Measurements from ENCODE around the gene STAT5B. TPM values are rescaled to one million over a fixed set of nuclear protein-coding genes. Genes with fewer than 3 reads are reported as not detected.

The STAT5B gene
- polyA plus RNA-seq, 1 donor (not counting 4 experiments of a cell fraction or from before 2014, with no cell fraction given) = 16.1 TPM

DNA sequence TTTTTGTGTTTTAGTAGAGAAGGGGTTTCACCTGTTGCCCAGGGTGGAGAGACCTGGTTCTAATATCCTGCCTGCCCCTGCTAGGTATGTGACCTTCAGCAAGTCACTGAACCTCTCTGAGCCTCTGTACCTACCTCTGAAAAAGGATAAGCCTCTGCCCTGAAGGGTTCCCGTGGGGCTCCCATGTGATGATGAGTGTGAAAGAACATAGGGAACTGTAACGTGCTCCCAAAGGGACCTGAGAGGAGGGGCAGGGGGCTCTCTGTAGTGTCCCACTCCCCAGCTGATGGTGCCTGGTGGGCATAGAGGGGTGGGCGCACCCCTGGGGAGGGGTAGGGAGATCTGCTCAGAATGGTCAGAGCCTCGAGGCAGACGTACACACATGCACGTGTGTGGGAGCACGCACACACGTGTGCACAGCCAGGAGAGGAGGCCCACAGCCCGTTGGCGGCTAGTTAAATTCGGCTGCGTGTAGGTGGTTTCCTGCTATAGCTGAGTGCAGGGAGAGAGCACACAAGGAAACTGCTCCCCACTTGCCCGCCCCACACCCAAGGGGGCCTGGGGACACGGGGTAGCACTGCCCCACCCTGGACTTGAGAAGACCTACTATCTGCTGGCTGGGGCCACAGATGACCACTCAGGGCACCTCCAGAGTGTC lies 101.9 kb downstream of the STAT5B start:
- dilution Hi-C loops (cut with MboI; ENCODE audit: extremely low pct_ligation_motif_present, low sequenced_read_pairs) = no loop called here
- peaks cover 20% of the 10 kb centered on the region for H3K27me3 ChIP-seq (ENCODE audit: control insufficient read depth, extremely low read depth, insufficient read depth, low read length)
- no peak overlapping the region for H3K27ac ChIP-seq (ENCODE audit: control insufficient read depth, insufficient read depth, low read length)
- H3K4me1 ChIP-seq (ENCODE audit: control insufficient read depth, extremely low read depth, insufficient read depth, low read length) = peaks cover 3% of the 10 kb centered on the region
- no peaks in the 10 kb centered on the region for H4K20me1 ChIP-seq (ENCODE audit: control insufficient read depth, extremely low read depth, insufficient read depth, low read length)
- no peak overlapping the region for H3K4me2 ChIP-seq (ENCODE audit: control insufficient read depth, extremely low read depth, insufficient read depth, low read depth, low read length)
- H3K36me3 ChIP-seq (ENCODE audit: control insufficient read depth in 2 of 2, extremely low read depth in 1 of 2, insufficient read depth in 2 of 2, low read length in 2 of 2) = no peaks in the 10 kb centered on the region
- DNase-seq (ENCODE audit: low read depth, low spot score) = no peak
- no peak overlapping the region for H3K9ac ChIP-seq (ENCODE audit: control insufficient read depth, extremely low read depth, insufficient read depth, low read length)
- H3K9me3 ChIP-seq (ENCODE audit: control insufficient read depth, low read depth, low read length) = no peaks in the 10 kb centered on the region
- no peak overlapping the region for H2AFZ ChIP-seq (ENCODE audit: control insufficient read depth, low read length)
- no peak overlapping the region for H3K4me3 ChIP-seq (ENCODE audit: control insufficient read depth in 2 of 3, extremely low read depth in 1 of 3, insufficient read depth in 2 of 3, low read depth in 1 of 3, low read length in 3 of 3)
- TF ChIP-seq CTCF (optimal IDR thresholded peaks at IDR 0.05 in 1 of 3, IDR thresholded peaks at IDR 0.05 in 1 of 3, conservative IDR thresholded peaks at IDR 0.05 in 1 of 3; ENCODE audit: extremely low read depth in 1 of 3, insufficient read depth in 2 of 3, low read length in 3 of 3) (no peak), EZH2 (IDR thresholded peaks at IDR 0.05; ENCODE audit: low read length) (no peak)
- H3K79me2 ChIP-seq (ENCODE audit: control insufficient read depth, insufficient read depth, low read length) = no peaks in the 10 kb centered on the region
- no peaks in the 10 kb centered on the region for H3K9me1 ChIP-seq (ENCODE audit: control insufficient read depth, extremely low read depth, insufficient read depth, low read length)
- no peak for FAIRE-seq

DNA sequence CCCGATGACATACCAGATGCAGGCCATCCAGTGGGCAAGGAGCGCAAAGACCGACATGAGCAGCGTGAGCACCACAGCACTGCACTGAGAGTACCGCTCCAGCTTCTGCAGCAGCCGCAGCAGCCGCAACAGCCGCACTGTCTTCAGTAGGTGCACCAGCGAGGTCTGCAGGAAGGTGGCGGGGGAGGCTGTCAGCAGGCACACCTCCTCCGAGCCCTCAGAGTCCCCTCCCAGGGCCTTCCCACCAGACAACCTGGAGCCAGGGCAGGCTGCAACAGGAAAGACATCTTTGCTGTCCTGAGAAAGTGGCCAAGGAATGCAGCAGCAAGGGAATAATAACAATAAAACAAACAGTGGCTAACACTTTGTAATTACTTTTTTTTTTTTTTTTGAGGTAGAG lies 104.4 kb downstream of the STAT5B start:
- peaks cover 3% of the 10 kb centered on the region for H3K4me1 ChIP-seq (ENCODE audit: control insufficient read depth, extremely low read depth, insufficient read depth, low read length)
- DNase-seq (ENCODE audit: low read depth, low spot score) = no peak
- H3K9me3 ChIP-seq (ENCODE audit: control insufficient read depth, low read depth, low read length) = no peaks in the 10 kb centered on the region
- H3K27ac ChIP-seq (ENCODE audit: control insufficient read depth, insufficient read depth, low read length) = no peak overlapping the region
- peak in 2 of 3 experiments; percentile 16 to 32 for TF ChIP-seq CTCF (optimal IDR thresholded peaks at IDR 0.05 in 1 of 3, IDR thresholded peaks at IDR 0.05 in 1 of 3, conservative IDR thresholded peaks at IDR 0.05 in 1 of 3; ENCODE audit: extremely low read depth in 1 of 3, insufficient read depth in 2 of 3, low read length in 3 of 3)
- no peak for TF ChIP-seq EZH2 (IDR thresholded peaks at IDR 0.05; ENCODE audit: low read length)
- no peaks in the 10 kb centered on the region for H3K79me2 ChIP-seq (ENCODE audit: control insufficient read depth, insufficient read depth, low read length)
- no peak overlapping the region for H3K9ac ChIP-seq (ENCODE audit: control insufficient read depth, extremely low read depth, insufficient read depth, low read length)
- no peaks in the 10 kb centered on the region for H3K9me1 ChIP-seq (ENCODE audit: control insufficient read depth, extremely low read depth, insufficient read depth, low read length)
- no peak for FAIRE-seq
- H2AFZ ChIP-seq (ENCODE audit: control insufficient read depth, low read length) = no peak overlapping the region
- no peaks in the 10 kb centered on the region for H3K36me3 ChIP-seq (ENCODE audit: control insufficient read depth in 2 of 2, extremely low read depth in 1 of 2, insufficient read depth in 2 of 2, low read length in 2 of 2)
- no peak overlapping the region for H3K4me3 ChIP-seq (ENCODE audit: control insufficient read depth in 2 of 3, extremely low read depth in 1 of 3, insufficient read depth in 2 of 3, low read depth in 1 of 3, low read length in 3 of 3)
- dilution Hi-C loops (cut with MboI; ENCODE audit: extremely low pct_ligation_motif_present, low sequenced_read_pairs) = no loop called here
- H3K27me3 ChIP-seq (ENCODE audit: control insufficient read depth, extremely low read depth, insufficient read depth, low read length) = peaks cover 15% of the 10 kb centered on the region
- H4K20me1 ChIP-seq (ENCODE audit: control insufficient read depth, extremely low read depth, insufficient read depth, low read length) = no peaks in the 10 kb centered on the region
- H3K4me2 ChIP-seq (ENCODE audit: control insufficient read depth, extremely low read depth, insufficient read depth, low read depth, low read length) = no peak overlapping the region

All from keratinocyte (primary cell).